HepG2 (cell line): ENCODE data around the gene AHCYL2. TPM values are rescaled to one million over a fixed set of nuclear protein-coding genes. Genes with fewer than 3 reads are reported as not detected.

Experiments used
- ATAC-seq: fragments of 200-7000 bp; cut with Tn5 transposase; 3 replicates; pipeline ENCODE4 v1.9.1; 2020; ENCODE audit warnings: mild to moderate bottlenecking, moderate library complexity
- BruUV-seq: library from RNA; stranded (reverse); fragments of 400-500 nt; replicated peaks from 2 replicates; lab custom pipeline; 2021; lab: Mats Ljungman, UMichigan
- CTCF ChIA-PET: fragments of 300-600 bp; formaldehyde crosslinking; extraction: SDS; loops from one replicate; lab custom pipeline; 2021; ENCODE audit warnings: low total read pairs, inconsistent platforms, low intra/inter-chr PET ratio; lab: Yijun Ruan, JAX
- POLR2A ChIA-PET: fragments of 350-600 bp; sonication (Branson Sonifier 250); formaldehyde crosslinking; loops from one replicate; lab custom pipeline; 2020; ENCODE audit warnings: antibody characterized with exemption, inconsistent platforms; lab: Yijun Ruan, JAX
- DNase-seq: peaks from one replicate; pipeline ENCODE4 v3.0.0-alpha.2; 2015; ENCODE audit warnings: low spot score
- FAIRE-seq: peaks from 3 replicates; lab custom pipeline; 2011; peaks lifted over from hg19 to GRCh38; lab: Jason Lieb, UNC
- H2AFZ ChIP-seq: one replicate; pipeline ENCODE4 v1.6.1; 2011; ENCODE audit warnings: low read length, inconsistent platforms
- H3K27ac ChIP-seq: fragments of 300-600 bp; 3 replicates; pipeline ENCODE4 v1.8.0; 2011; ENCODE audit warnings: mixed run types, mild to moderate bottlenecking, mixed read lengths, low read length, inconsistent platforms; ENCODE audit not compliant: insufficient read depth; ENCODE audit errors: extremely low read length
- H3K27me3 ChIP-seq, 2 experiments: fragments of 200-600 bp in 1 of 2; 2 replicates in 1 of 2; 3 replicates in 1 of 2; pipeline versions ENCODE4 v1.6.0 to v1.8.0; 2011; ENCODE audit warnings: low read length in 2 of 2, mild to moderate bottlenecking in 2 of 2, moderate library complexity in 2 of 2, inconsistent platforms in 1 of 2; ENCODE audit not compliant: insufficient read depth in 2 of 2, control insufficient read depth in 1 of 2
- H3K36me3 ChIP-seq, 2 experiments: fragments of 200-600 bp in 1 of 2; replicated peaks in 1 of 2; 2 replicates in 1 of 2; 3 replicates in 1 of 2; pipeline versions ENCODE4 v1.5.1 to v1.8.0; 2011; ENCODE audit warnings: low read length in 2 of 2, inconsistent platforms in 1 of 2; ENCODE audit not compliant: insufficient read depth in 2 of 2, control insufficient read depth in 1 of 2
- H3K4me1 ChIP-seq: 2 replicates; pipeline ENCODE4 v1.5.1; 2012; ENCODE audit warnings: low read length, inconsistent platforms; ENCODE audit not compliant: insufficient read depth
- H3K4me2 ChIP-seq: 2 replicates; pipeline ENCODE4 v1.6.0; 2011; ENCODE audit warnings: low read depth, low read length, inconsistent platforms
- H3K4me3 ChIP-seq, 3 experiments: fragments of 200-600 bp in 1 of 3; sonication (generic), shearing (Covaris generic) in 1 of 3; replicated peaks in 1 of 3; 2 replicates each; pipeline ENCODE4 v1.5.1; 2011 to 2016; ENCODE audit warnings: low read length in 3 of 3, inconsistent platforms in 2 of 3, low read depth in 2 of 3, mild to moderate bottlenecking in 2 of 3, control low read depth in 1 of 3, mixed read lengths in 1 of 3; ENCODE audit not compliant: insufficient read depth in 1 of 3
- H3K79me2 ChIP-seq: one replicate; pipeline ENCODE4 v1.6.1; 2011; ENCODE audit warnings: low read length, inconsistent platforms; ENCODE audit not compliant: insufficient read depth
- H3K9ac ChIP-seq: 2 replicates; pipeline ENCODE4 v1.6.0; 2011; ENCODE audit warnings: mild to moderate bottlenecking, low read depth, low read length, inconsistent platforms; ENCODE audit not compliant: insufficient read depth
- H3K9me3 ChIP-seq: 2 replicates; pipeline ENCODE4 v1.5.1; 2012; ENCODE audit warnings: mild to moderate bottlenecking, low read length
- H4K20me1 ChIP-seq: 2 replicates; pipeline ENCODE4 v1.6.0; 2011; ENCODE audit warnings: inconsistent platforms, mild to moderate bottlenecking, low read length, moderate library complexity; ENCODE audit not compliant: insufficient read depth
- BCLAF1 ChIP-seq: fragments of 450-650 bp; IDR thresholded peaks from 2 replicates; pipeline ENCODE4 v1.6.1; 2017; ENCODE audit warnings: mild to moderate bottlenecking
- FOXK2 ChIP-seq: fragments of 450-650 bp; IDR thresholded peaks from 2 replicates; pipeline ENCODE4 v1.6.1; 2016
- HDAC6 ChIP-seq: fragments of 200-600 bp; sonication (generic); IDR thresholded peaks from 2 replicates; pipeline ENCODE4 v1.7.0; 2017; ENCODE audit warnings: mild to moderate bottlenecking, antibody characterized with exemption, low read length, low read depth
- HIVEP1 ChIP-seq: sonication (generic); formaldehyde crosslinking; IDR thresholded peaks from 2 replicates; pipeline ENCODE4 v1.4.0; 2020; ENCODE audit warnings: mild to moderate bottlenecking, missing genetic modification reagents
- MAF1 ChIP-seq: sonication (generic); formaldehyde crosslinking; IDR thresholded peaks from 2 replicates; pipeline ENCODE4 v1.5.0; 2020; ENCODE audit warnings: missing genetic modification reagents, borderline replicate concordance
- MATR3 ChIP-seq: sonication (generic); formaldehyde crosslinking; IDR thresholded peaks from 2 replicates; pipeline ENCODE4 v1.4.0; 2020; ENCODE audit warnings: missing genetic modification reagents
- NCOA1 ChIP-seq: sonication (generic); formaldehyde crosslinking; IDR thresholded peaks from 2 replicates; pipeline ENCODE4 v1.9.0; 2021; ENCODE audit warnings: missing genetic modification reagents
- RNF2 ChIP-seq: fragments of 450-650 bp; conservative IDR thresholded peaks from 2 replicates; pipeline ENCODE4 v1.6.1; 2016; ENCODE audit warnings: low read depth
- SAP130 ChIP-seq: IDR thresholded peaks from 2 replicates; pipeline ENCODE4 v1.6.1; 2016; ENCODE audit warnings: low read depth
- TCF12 ChIP-seq, 2 experiments: fragments of 450-650 bp in 1 of 2; sonication (generic) in 1 of 2; formaldehyde crosslinking in 1 of 2; IDR thresholded peaks; 2 replicates each; pipeline versions ENCODE4 v1.6.1 to v1.8.0; 2017 to 2022; ENCODE audit warnings: antibody characterized with exemption in 1 of 2, mild to moderate bottlenecking in 1 of 2, missing genetic modification reagents in 1 of 2, moderate library complexity in 1 of 2
- ZBTB42 ChIP-seq: sonication (generic); formaldehyde crosslinking; IDR thresholded peaks from 2 replicates; pipeline ENCODE4 v1.5.0; 2020; ENCODE audit warnings: mild to moderate bottlenecking, missing genetic modification reagents
- ZHX2 ChIP-seq, 2 experiments: sonication (generic) in 1 of 2; formaldehyde crosslinking in 1 of 2; IDR thresholded peaks; 2 replicates each; pipeline versions ENCODE4 v1.6.1 to v1.9.0; 2014 to 2022; ENCODE audit warnings: antibody characterized with exemption in 1 of 2, borderline replicate concordance in 1 of 2, inconsistent platforms in 1 of 2, low read depth in 1 of 2, missing genetic modification reagents in 1 of 2
- ZNF605 ChIP-seq: sonication (generic); formaldehyde crosslinking; IDR thresholded peaks from 2 replicates; pipeline ENCODE4 v1.8.0; 2022; ENCODE audit warnings: mild to moderate bottlenecking, missing genetic modification reagents
- ZNF607 ChIP-seq: sonication (generic); formaldehyde crosslinking; IDR thresholded peaks from 2 replicates; pipeline ENCODE4 v1.5.1; 2020; ENCODE audit warnings: missing genetic modification reagents, mild to moderate bottlenecking, borderline replicate concordance
- ZNF749 ChIP-seq: sonication (generic); formaldehyde crosslinking; IDR thresholded peaks from 2 replicates; pipeline ENCODE4 v1.8.0; 2022; ENCODE audit warnings: mild to moderate bottlenecking, missing genetic modification reagents, moderate library complexity, borderline replicate concordance
- ZNF788 ChIP-seq: sonication (generic); formaldehyde crosslinking; IDR thresholded peaks from 2 replicates; pipeline ENCODE4 v1.5.0; 2020; ENCODE audit warnings: mild to moderate bottlenecking, missing genetic modification reagents, borderline replicate concordance
- WGBS: methylation state at CpG from one replicate; pipeline ENCODE4 v1.1.6; 2017; ENCODE audit warnings: low lambda C conversion rate; 5-methylcytosine and 5-hydroxymethylcytosine counted together
- in situ Hi-C: cut with HindIII; loops from 2 replicates; pipeline ENCODE4 v1.10.0; 2017; ENCODE audit warnings: low pct_unique_long_range_greater_than_20kb; ENCODE audit not compliant: extremely low pct_ligation_motif_present
- intact Hi-C: fragments of 100-400 bp; cut with micrococcal nuclease; formaldehyde crosslinking; loops from one replicate; pipeline ENCODE4 v1.10.0; 2022; ENCODE audit not compliant: unreplicated experiment
- polyA plus RNA-seq, 8 experiments: library from polyadenylated mRNA; depleted of rRNA in 3 of 8; stranded (reverse) in 7 of 8; unstranded in 1 of 8; fragments of >200 nt; fragmentation: Illumina TruSeq in 4 of 8; extraction: Trizol in 4 of 8; gene quantifications; 2 replicates each; pipeline versions ENCODE4 v1.2.1 to v1.2.3, GENCODE V29; 2011 to 2016; ENCODE audit warnings: low read depth in 4 of 8, missing spikeins in 1 of 8, mixed read lengths in 1 of 8; ENCODE audit not compliant: insufficient read depth in 1 of 8
- total RNA-seq, 5 experiments: library from RNA; depleted of rRNA; stranded (reverse); fragments of >200 nt; fragmentation: Illumina TruSeq; extraction: Trizol; gene quantifications; 2 replicates each; pipeline ENCODE4 v1.2.3, GENCODE V29; 2016; ENCODE audit warnings: low read depth in 1 of 5

The AHCYL2 gene
- total and polyA plus RNA-seq, 2 of the 13 experiments (the other 11 are each of a cell fraction or from before 2014, with no cell fraction given), result 9.5 to 14.7 TPM

GRCh38 chr7:129385598-129385997, 160.8 kb downstream of the AHCYL2 start:
- ATAC-seq (no peak), DNase-seq (no peak), FAIRE-seq (no peak)
- no peak overlapping the region for H3K4me3 ChIP-seq
- H3K79me2 ChIP-seq, result no peaks in the 10 kb centered on the region
- H3K27ac ChIP-seq, result no peak overlapping the region
- H3K4me1 ChIP-seq, result peaks cover 12% of the 10 kb centered on the region
- in situ Hi-C loops, result no loop called here
- no peaks in the 10 kb centered on the region for H3K9me3 ChIP-seq
- no peaks in the 10 kb centered on the region for H3K36me3 ChIP-seq
- no peaks in the 10 kb centered on the region for H3K27me3 ChIP-seq
- no peak overlapping the region for H3K9ac ChIP-seq
- no TSS peak for BruUV-seq
- H3K4me2 ChIP-seq, result no peak overlapping the region
- no peak overlapping the region for H2AFZ ChIP-seq
- H4K20me1 ChIP-seq, result no peaks in the 10 kb centered on the region
- ChIA-PET POLR2A (no interaction called here), CTCF (no interaction called here)
- TF ChIP-seq SAP130 (CRISPR knock-in tag), result no peak
- TF ChIP-seq MAF1, result no peak
- TF ChIP-seq MATR3 (CRISPR knock-in tag), result no peak
- TF ChIP-seq TCF12 (IDR thresholded peaks at IDR 0.05), result no peak
- no peak for TF ChIP-seq TCF12 (CRISPR knock-in tag; IDR thresholded peaks at IDR 0.05)
- no peak for TF ChIP-seq ZNF607 (CRISPR knock-in tag)
- TF ChIP-seq HDAC6, result no peak
- no peak for TF ChIP-seq ZNF749 (CRISPR knock-in tag)
- TF ChIP-seq HIVEP1, result no peak
- no peak for TF ChIP-seq ZNF788 (CRISPR knock-in tag)
- TF ChIP-seq ZBTB42 (CRISPR knock-in tag), result no peak
- TF ChIP-seq BCLAF1, result no peak
- no peak for TF ChIP-seq ZNF605 (CRISPR knock-in tag)
- TF ChIP-seq NCOA1 (CRISPR knock-in tag), result no peak
- TF ChIP-seq ZHX2 (IDR thresholded peaks at IDR 0.05; ENCODE audit: low read depth), result no peak
- no peak for TF ChIP-seq ZHX2 (CRISPR knock-in tag; IDR thresholded peaks at IDR 0.05; ENCODE audit: borderline replicate concordance)
- no peak for TF ChIP-seq RNF2
- TF ChIP-seq FOXK2, result no peak
- intact Hi-C loops, result no loop called here
- WGBS, result 96% methylated on average over 4 of the region's 4 CpGs
